Measurements from ENCODE around the gene MIS18BP1. TPM values are rescaled to one million over a fixed set of nuclear protein-coding genes. Genes with fewer than 3 reads are reported as not detected.
"Not testable (repeated sequence)": the region's sequence is repeated elsewhere in the genome, so short reads cannot be mapped to it uniquely, and the experiment has no call there.

The MIS18BP1 gene
- total RNA-seq (ENCODE audit: low replicate concordance) = 21.3 and 42.3 TPM in 2 replicates
- long read RNA-seq, partial matches to known transcripts = 50 of 64 reads
- long read RNA-seq, other reads (novel, unspliced or antisense) = 12 of 64 reads

DNA sequence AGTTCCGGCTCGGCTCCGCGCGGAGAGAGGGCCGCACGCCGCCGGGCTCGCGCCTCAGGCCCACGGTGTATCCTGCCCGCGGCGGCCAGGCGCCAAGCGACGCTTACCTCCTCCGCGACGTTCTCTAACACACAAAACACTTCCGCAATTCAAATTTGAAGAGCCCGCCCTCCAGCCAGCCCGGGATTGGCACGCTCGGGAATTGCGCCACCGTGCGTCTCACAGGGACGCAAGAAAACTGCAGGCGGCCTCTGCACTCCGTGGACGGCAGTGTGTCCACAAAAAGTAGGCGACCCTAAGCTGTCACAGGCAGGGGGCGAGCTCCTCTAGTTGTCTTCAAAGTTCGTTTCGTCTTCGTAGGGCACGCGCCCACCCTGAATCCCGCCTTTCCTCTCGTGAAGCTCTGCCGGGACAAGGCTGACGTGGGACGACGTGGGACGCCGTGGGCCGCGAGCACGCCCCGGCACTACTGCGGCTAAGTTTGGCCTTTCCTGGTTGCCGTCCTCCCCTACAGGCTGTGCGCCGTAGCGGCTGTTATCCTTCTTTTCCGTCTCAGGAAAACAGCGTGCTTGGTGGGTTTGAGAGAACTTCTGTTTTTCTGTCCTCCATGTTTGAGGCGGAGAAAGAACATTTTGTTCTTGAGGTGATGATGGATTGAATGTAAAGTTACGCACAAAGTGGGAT, at the start of gene MIS18BP1:
Gene MIS18BP1, minus strand, starts transcription at position 133 of the 684 bp plus-strand sequence. CDS start 5,916 bp downstream, outside the sequence.
- DNase-seq (ENCODE audit: extremely low spot score, unreplicated experiment) = peak; percentile 92
- Mint-ChIP-seq H3K27me3 (peaks cover 3% of the 10 kb centered on the region), H3K36me3 (peaks cover 5% of the 10 kb centered on the region), H3K4me3 (peak within 1 kb of the TSS; percentile 95), H3K9me3 (peaks cover 3% of the 10 kb centered on the region), H3K27ac (peak within 1 kb of the TSS; percentile 98), H3K4me1 (ENCODE audit: unreplicated experiment) (peaks cover 12% of the 10 kb centered on the region)
- TF ChIP-seq, protein P1, sequence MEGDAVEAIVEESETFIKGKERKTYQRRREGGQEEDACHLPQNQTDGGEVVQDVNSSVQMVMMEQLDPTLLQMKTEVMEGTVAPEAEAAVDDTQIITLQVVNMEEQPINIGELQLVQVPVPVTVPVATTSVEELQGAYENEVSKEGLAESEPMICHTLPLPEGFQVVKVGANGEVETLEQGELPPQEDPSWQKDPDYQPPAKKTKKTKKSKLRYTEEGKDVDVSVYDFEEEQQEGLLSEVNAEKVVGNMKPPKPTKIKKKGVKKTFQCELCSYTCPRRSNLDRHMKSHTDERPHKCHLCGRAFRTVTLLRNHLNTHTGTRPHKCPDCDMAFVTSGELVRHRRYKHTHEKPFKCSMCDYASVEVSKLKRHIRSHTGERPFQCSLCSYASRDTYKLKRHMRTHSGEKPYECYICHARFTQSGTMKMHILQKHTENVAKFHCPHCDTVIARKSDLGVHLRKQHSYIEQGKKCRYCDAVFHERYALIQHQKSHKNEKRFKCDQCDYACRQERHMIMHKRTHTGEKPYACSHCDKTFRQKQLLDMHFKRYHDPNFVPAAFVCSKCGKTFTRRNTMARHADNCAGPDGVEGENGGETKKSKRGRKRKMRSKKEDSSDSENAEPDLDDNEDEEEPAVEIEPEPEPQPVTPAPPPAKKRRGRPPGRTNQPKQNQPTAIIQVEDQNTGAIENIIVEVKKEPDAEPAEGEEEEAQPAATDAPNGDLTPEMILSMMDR (conservative IDR thresholded peaks at IDR 0.05) = peak; percentile 86

DNA sequence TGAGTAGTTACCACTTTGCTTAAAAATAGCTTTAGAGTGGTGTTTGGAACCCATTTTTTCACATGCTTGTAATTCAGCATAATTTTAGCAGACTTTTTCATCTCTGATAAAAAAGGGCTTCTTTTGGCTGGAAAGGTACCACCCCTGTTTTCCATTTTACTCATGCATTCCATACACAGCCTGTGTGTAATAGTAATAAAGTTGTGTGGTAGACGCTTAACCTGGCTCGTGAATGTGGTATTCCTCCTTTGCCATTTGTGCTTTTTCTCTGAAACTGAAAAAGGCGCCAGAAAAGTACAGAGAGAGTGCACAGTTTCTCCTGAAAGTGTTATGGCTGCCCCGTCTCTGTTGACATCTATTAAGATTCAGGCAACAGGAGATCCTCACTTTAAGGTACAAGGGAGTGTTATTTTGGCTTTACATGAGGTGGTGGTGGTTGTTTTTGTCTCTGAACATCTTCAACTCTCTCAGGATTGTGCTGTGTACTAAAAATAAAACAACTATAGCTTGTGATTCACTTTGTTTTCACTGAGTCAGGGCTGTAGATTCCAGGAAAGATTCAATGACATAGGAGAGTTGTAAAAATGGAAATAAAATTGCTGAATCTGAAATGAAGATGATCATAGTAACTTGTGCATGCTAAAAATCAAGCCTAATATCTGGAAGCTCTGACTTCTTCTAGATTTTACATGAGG, 45.6 kb upstream of the MIS18BP1 start:
- no peaks in the 10 kb centered on the region for H3K9me3 Mint-ChIP-seq
- H3K4me1 Mint-ChIP-seq (ENCODE audit: unreplicated experiment) = no peaks in the 10 kb centered on the region
- TF ChIP-seq, protein P1 (conservative IDR thresholded peaks at IDR 0.05) = no peak
- H3K4me3 Mint-ChIP-seq = no peak overlapping the region
- H3K27me3 Mint-ChIP-seq = peaks cover 5% of the 10 kb centered on the region
- no peak overlapping the region for H3K27ac Mint-ChIP-seq
- H3K36me3 Mint-ChIP-seq = no peaks in the 10 kb centered on the region
- DNase-seq (ENCODE audit: extremely low spot score, unreplicated experiment) = no peak

DNA sequence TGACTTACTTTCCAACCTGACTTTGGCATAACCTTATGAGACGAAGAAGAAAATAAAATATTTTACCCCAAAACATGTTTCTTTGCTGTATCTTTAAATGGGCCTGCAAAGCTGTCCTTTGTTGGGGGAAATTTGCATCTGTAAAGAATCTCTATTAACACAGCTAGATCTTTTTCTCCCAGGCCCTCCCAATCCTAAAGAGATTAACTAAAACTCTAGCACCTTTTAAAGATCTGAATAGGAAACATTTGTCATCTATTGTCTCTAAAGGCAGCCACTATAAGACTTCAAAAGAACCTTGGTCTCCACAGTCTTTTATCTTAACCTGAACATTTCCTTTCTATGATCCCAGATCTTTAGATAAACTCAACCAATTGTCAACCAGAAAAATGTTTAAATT, 41.8 kb upstream of the MIS18BP1 start:
- H3K4me1 Mint-ChIP-seq (ENCODE audit: unreplicated experiment); H3K36me3 Mint-ChIP-seq; H3K4me3 Mint-ChIP-seq; DNase-seq (ENCODE audit: extremely low spot score, unreplicated experiment); H3K9me3 Mint-ChIP-seq; H3K27ac Mint-ChIP-seq: not testable (repeated sequence)
- H3K27me3 Mint-ChIP-seq = peaks cover 17% of the 10 kb centered on the region

DNA sequence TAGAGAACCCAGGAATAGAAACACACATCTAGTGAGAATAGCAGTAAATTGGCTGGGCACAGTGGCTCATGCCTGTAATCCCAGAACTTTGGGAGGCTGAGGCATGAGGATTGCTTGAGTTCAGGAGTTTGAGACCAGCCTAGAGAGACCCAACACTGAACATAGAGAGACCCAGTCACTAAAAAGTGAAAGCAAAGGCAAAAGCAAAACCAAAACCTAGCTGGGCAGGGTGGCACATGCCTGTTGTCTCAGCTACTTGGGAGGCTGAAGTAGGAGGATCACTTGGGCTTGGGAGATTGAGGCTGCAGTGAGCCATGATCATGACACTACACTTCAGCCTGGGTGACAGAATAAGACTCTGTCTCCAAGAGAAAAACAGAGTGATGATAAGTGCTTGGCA, 37.5 kb upstream of the MIS18BP1 start:
- Mint-ChIP-seq H3K9me3 (no peaks in the 10 kb centered on the region), H3K4me1 (ENCODE audit: unreplicated experiment) (no peaks in the 10 kb centered on the region), H3K27ac (no peak overlapping the region), H3K4me3 (no peak overlapping the region), H3K27me3 (peaks cover 17% of the 10 kb centered on the region), H3K36me3 (no peaks in the 10 kb centered on the region)
- TF ChIP-seq, protein P1 (conservative IDR thresholded peaks at IDR 0.05) = no peak
- no peak for DNase-seq (ENCODE audit: extremely low spot score, unreplicated experiment)

DNA sequence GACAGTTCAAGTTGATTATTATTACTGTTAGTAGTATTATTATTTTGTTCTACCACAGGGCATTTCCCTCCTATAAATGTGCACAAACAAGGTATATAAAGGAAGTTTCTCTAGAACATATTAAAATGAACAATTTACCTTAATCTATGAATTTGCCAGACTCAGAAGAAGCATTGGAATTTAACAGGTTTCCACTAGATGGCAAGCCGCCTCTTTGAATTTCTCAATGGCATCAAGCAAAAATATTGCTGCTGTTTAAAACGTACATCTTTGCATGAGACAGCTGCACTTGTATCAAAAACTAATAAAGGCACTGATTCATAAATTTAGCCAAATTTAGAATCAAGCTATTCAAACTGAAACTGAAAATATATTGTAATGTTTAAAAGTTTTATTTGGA, 34.6 kb upstream of the MIS18BP1 start:
- Mint-ChIP-seq H3K4me3 (no peak overlapping the region), H3K4me1 (ENCODE audit: unreplicated experiment) (no peaks in the 10 kb centered on the region), H3K27me3 (peaks cover 6% of the 10 kb centered on the region), H3K27ac (no peak overlapping the region), H3K36me3 (no peaks in the 10 kb centered on the region), H3K9me3 (no peaks in the 10 kb centered on the region)
- no peak for DNase-seq (ENCODE audit: extremely low spot score, unreplicated experiment)
- TF ChIP-seq, protein P1 (conservative IDR thresholded peaks at IDR 0.05) = peak; percentile 24

DNA sequence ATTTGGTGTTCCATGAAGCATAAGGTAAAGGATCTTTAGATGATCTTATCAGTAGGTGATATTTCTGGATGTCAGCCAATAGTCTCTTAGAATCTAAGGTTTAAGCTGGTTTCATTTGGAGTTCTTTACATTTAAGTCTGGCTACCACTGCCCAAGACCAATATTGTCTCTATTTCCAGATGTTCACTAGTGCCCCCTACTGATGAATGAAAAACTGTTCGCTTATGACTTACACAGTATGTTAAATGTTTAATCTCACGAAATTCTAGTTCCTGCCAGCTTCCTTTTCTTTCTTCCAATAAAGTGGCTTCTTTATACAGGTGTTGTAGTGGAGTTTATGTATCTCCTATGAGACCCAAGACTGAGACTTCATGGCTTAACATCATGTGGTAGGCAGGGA, 31.8 kb upstream of the MIS18BP1 start:
- H3K4me1 Mint-ChIP-seq (ENCODE audit: unreplicated experiment) = no peaks in the 10 kb centered on the region
- no peaks in the 10 kb centered on the region for H3K36me3 Mint-ChIP-seq
- no peaks in the 10 kb centered on the region for H3K27me3 Mint-ChIP-seq
- no peak overlapping the region for H3K27ac Mint-ChIP-seq
- no peak overlapping the region for H3K4me3 Mint-ChIP-seq
- no peak for DNase-seq (ENCODE audit: extremely low spot score, unreplicated experiment)
- TF ChIP-seq, protein P1 (conservative IDR thresholded peaks at IDR 0.05) = peak; percentile 19
- H3K9me3 Mint-ChIP-seq = no peaks in the 10 kb centered on the region

DNA sequence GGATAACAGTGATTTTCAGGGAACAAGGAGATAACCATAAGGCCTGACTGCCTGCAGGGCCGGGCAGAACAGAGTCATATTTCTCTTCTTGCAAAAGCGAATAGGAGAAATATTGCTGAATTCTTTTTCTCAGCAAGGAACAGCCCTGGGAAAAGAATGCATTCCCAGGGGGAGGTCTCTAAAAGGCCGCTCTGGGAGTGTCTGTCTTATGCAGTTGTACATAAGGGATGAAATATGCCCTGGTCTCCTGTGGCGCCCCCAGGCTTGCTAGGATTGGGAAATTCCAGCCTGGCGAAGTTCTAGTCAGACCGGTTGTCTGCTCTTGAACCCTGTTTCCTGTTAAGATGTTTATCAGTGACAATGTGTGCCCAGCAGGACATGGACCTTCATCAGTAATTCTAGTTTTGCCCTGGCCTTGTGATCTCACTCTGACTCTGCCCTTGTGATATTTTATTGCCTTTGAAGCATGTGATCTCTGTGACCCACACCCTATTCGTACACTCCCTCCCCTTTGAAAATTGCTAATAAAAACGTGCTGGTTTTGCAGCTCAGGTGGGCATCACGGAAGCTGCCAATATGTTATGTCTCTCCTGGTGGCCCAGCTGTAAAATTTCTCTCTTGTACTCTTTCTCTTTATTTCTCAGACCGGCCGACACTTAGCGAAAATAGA, 28.9 kb upstream of the MIS18BP1 start:
- not testable (repeated sequence) for H3K4me3 Mint-ChIP-seq; H3K9me3 Mint-ChIP-seq; H3K27me3 Mint-ChIP-seq; H3K4me1 Mint-ChIP-seq (ENCODE audit: unreplicated experiment); H3K36me3 Mint-ChIP-seq; H3K27ac Mint-ChIP-seq; DNase-seq (ENCODE audit: extremely low spot score, unreplicated experiment)

Data from type B pancreatic cell (in vitro differentiated cells).